Measurements from ENCODE around the gene BAZ2B.

BAZ2B gene

DNA sequence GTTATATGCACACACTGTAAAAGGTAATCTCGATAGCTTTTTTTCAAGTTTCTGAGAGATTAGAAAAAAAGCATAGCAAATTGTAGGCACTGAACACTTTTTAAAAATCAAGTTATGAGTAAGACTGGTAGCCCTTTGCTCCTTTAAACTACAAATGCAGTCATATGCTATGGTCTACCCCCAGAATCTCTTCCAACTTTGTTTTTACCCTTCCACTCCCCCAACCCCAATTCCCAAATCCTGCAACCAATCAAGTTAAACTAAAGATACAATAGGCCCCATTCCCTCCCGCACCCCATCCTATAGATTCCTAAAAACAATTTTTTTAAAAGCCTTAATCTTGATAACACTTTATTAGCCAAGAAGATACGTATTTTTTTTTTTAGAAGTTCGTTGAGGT, 752 bp upstream of the BAZ2B start:
- DNase-seq (ENCODE audit: low spot score), result no peak

DNA sequence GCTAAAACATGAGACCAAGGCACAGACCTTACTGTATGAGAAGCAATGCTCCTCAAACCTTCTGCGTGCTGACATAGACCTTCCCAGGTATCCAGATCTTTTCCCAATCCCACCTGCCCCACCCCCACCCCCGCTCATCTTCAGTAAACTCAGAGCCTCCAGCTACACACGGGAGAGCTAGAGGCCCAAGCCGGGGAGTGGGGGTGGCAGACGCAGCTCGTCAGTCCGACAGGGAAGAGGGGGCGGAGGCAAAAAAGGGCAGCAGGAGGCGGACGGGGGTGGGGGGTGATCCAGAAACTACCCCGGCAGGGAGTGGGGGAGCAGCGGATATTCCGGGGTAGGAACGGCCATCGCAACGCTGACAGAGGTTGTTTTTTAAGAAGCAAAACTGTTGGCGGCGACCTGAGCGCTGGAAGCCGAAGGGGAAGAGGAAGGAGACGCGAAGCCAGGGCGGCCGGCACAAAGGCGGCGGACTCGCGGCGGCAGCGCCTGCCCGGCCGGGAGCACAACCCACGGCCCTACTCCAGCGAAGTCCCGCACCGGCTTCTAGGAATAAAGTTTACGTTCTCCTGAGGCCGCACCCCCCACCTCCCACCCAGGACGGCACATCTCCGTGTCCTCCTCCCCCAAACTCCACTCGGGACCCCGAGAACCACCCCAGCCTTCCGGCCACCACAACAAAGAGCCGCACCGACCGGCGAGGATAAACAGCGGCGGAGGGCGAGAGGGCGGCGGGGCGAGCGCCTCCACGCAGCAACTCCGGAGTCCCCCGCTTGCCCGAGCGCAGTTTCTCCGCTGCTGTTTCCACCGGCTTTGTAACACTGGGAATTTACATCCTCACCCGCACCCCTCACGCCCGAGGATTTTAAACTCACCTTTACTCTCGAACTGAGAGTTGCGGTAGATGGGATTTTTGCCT, 722 bp downstream of the BAZ2B start:
- DNase-seq (ENCODE audit: low spot score), result peak; percentile 58

DNA sequence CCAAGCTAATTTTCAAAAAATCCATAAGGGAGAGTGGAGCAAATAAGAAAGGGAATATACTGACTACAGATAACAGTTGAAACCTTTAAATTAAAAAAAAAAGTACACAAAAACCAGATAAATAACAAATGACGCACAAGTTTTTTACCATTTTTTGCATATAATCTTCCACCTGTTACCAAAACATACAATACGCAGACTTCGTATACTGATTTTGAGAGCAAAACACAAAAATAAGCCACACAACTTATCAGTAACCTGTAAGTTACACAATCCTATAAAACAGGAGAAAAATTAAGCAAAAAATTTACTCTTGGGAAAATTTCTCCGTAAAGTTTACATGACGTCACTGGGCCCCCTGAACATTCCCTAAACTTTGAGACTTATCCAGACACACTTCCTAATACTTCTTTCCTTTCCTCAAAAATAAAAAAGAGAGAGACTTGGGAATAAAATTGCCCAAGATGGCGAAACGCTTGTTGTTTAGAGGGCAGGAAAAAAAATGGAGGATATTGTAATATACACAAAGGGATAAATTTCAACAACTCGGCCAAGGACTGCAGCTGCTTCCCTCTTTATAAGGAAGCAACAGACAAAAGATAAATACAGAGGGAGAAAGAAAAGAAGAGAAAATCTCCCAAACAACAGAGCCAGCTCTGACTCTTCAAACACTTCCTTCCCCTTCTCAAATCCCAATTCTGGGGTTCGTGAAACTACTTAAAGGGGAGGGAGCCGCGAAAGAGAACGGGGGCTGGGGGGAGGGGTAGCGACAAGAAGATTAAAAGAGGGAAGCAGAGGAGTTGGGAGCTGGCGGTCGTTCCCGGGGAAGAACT, 1.6 kb downstream of the BAZ2B start:
- DNase-seq (ENCODE audit: low spot score), result no peak

- peak; percentile 15 for DNase-seq (ENCODE audit: low spot score)
These were observed 2.6 kb downstream of the BAZ2B start for GRCh38 chr2:159613651-159614285.

- DNase-seq (ENCODE audit: low spot score), result no peak
These were observed 3.3 kb downstream of the BAZ2B start for GRCh38 chr2:159613091-159613490.

DNA sequence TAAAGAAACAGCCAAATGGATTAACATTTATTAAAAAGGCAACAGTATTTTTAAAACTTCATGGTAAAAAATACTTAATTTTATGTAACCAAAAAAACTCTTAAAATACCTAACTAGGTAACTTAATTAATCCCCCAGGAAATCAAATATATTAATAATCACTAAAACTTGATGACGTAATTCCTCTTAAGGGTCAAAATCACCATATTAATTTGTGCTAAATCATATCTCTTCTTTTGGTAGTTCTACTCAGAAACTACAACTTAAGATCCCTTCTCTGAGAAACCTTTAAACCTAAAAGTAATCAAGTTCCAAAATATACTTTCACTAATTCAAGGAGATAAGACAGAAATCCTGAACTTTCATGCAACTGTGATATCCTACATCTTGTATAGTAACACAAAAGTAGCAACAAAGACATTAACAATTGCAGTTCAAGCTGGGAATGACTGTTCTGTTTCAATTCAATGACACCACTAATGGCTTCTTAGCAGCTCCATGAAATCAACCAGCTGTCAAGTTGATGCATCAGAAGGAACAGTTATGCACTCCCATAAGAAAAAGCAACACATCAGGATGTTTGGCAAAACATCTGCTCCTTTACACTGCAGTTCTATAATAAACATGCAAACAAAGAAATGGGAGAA, 4.0 kb downstream of the BAZ2B start:
- no peak for DNase-seq (ENCODE audit: low spot score)

GRCh38 chr2:159609811-159610549, 6.4 kb downstream of the BAZ2B start:
- DNase-seq (ENCODE audit: low spot score), result no peak

DNA sequence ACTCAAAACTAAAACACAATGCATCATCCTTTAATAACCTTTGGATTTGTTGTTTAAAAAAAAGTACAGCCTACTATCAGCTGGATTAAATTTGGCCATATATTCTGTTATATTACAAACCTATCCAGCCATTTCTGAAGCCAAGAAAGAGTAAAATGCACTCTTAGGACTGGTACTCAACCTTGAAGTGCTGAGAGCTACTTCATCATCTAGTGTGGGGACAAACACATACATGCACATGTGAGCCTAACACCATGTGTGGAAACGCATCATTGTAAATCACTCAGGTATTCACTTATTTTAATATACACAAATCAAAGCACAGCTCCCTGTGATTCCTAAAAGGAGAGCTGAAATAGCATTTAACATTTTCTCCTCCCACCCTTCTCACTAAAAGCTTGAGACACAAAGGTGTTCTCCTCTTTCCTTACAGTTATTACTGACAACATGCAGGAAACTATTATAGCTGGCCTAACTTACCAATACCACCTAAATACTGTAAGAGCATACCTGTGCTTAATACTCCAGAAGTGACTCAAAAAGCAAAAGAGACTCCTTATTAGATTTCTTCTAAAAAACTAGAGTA, 7.5 kb downstream of the BAZ2B start:
- no peak for DNase-seq (ENCODE audit: low spot score)

DNA sequence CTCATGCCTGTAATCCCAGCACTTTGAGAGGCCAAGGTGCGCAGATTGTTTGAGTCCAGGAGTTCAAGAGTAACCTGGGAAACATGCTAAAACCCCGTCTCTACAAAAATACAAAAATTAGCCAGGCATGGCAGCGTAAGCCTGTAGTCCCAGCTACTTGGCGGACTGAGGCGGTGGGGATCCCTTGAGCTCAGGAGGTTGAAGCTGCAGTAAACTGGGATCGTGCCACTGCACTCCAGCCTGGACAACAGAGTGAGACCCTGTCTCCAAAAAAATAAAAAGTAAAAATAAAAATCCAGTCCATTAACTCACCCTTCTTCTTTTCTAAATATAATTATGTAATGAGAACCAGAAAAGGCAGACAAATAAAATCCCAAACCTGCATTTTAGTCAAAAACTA, 8.2 kb downstream of the BAZ2B start:
- DNase-seq (ENCODE audit: low spot score), result no peak

GRCh38 chr2:159606287-159606686, 10.1 kb downstream of the BAZ2B start:
- no peak for DNase-seq (ENCODE audit: low spot score)

GRCh38 chr2:159605441-159606178, 10.7 kb downstream of the BAZ2B start:
- DNase-seq (ENCODE audit: low spot score), result no peak

GRCh38 chr2:159604159-159604558, 12.2 kb downstream of the BAZ2B start:
- DNase-seq (ENCODE audit: low spot score), result no peak

GRCh38 chr2:159600752-159601151, 15.6 kb downstream of the BAZ2B start:
- no peak for DNase-seq (ENCODE audit: low spot score)

GRCh38 chr2:159595410-159596046, 20.8 kb downstream of the BAZ2B start:
- no peak for DNase-seq (ENCODE audit: low spot score)

GRCh38 chr2:159592441-159592840, 23.9 kb downstream of the BAZ2B start:
- no peak for DNase-seq (ENCODE audit: low spot score)

DNA sequence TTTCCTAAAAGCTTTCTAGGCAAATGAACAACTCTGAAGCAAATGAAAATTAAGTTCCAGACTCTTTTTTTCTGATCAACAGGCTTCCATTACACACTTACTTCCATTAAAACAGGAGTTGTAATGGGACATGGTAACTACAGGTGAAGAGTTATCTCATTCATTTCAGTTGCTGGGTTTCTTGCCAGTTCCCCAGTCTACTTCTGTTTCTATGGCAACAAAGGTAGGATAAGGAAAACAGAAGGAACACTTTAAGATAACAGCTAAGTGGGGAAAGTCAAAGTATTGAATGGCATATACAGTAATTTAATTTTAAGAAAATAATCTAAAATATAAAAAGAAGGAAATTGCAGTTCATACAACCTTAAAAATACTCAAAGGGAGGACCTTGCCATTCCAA, 25.1 kb downstream of the BAZ2B start:
- DNase-seq (ENCODE audit: low spot score), result no peak

DNA sequence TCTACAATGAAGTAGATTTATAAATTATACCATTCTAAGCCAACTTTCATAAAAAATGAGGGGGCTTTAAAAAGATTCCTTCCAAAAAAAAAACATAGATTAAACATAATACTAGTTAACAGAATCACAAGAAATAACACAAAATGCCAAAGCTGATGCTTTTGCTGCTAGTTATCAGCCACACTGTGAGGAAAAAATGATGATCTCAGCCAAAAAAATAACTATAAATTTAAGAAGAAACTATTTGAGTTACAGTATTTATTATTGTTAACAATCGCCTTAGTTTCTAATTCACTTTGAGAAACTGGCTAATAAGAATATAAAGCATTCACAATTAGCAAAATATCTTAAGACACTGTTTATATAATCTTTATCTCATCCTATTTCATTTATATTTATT, 27.1 kb downstream of the BAZ2B start:
- no peak for DNase-seq (ENCODE audit: low spot score)

- DNase-seq (ENCODE audit: low spot score), result no peak
These were observed 30.3 kb downstream of the BAZ2B start for GRCh38 chr2:159586034-159586433.

GRCh38 chr2:159585622-159586021, 30.7 kb downstream of the BAZ2B start:
- no peak for DNase-seq (ENCODE audit: low spot score)

DNA sequence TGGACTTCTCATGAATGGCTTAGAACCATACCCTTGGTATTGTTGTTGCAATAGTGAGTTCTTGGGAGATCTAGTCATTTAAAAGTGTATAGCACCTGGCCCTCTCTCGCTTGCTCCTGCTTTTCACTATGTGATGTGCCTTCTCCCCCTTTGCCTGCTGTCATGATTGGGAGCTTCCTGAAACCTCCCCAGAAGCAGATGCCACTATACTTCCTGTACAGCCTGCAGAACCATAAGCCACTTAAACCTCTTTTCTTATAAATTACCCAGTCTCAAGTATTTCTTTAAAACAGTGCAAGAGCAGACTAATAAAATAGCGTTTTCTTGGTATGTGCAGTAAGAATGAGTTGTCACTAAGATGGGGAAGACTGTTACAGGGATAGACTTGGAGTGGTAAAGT, 31.6 kb downstream of the BAZ2B start:
- no peak for DNase-seq (ENCODE audit: low spot score)

Data from COLO829 (cell line).